HG02943 (cell line): ENCODE data around the gene PAXX.
"Not testable (repeated sequence)": the region's sequence is repeated elsewhere in the genome, so short reads cannot be mapped to it uniquely, and the experiment has no call there.

ENCODE experiments used
- ATAC-seq: cut with Tn5 transposase; IDR thresholded peaks from one replicate; pipeline ENCODE4 v1.9.1; 2021; ENCODE audit warnings: mild to moderate bottlenecking, low read depth, moderate library complexity; ENCODE audit not compliant: unreplicated experiment

Gene PAXX

DNA sequence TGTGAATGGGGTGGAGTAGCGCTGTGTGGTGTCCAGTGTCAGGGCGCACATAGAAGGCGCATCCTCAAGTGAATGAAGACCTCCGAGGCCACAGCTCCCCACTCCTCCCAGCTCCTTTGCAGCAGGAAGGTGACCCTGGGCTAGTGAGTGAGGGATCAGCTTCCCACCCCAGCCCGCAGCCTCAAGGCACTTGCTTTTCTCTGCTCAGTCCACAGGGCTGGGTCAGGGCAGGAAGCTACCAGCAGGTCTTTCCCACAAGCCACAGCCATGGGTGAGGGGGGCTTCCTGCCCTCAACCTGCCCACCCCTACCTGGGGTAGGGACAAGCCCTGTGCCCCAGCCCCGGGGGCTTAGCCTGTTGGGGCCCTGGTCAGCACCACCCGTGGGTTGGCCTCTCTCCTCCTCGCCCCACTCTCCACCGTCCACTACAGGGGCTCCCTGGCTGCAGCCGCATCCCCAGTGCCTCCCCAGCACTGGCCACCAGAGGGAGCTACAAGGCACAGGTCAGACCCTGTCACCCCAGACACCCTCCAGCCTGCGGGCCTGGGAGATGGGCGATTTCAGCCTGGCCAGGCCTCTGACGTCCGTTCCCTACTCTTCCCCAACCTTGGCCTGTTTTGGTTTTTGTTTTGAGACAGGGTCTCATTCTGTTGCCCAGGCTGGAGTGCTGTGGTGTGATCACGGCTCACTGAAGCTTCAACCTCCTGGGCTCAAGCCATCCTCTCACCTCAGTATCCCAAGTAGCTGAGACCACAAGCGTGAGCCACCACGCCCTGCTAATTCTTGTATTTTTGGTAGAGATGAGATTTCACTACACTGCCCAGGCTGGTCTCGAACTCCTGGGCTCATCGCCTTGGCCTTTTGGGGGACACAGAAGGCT lies 37.1 kb downstream of the PAXX start:
- ATAC-seq: no peak

DNA sequence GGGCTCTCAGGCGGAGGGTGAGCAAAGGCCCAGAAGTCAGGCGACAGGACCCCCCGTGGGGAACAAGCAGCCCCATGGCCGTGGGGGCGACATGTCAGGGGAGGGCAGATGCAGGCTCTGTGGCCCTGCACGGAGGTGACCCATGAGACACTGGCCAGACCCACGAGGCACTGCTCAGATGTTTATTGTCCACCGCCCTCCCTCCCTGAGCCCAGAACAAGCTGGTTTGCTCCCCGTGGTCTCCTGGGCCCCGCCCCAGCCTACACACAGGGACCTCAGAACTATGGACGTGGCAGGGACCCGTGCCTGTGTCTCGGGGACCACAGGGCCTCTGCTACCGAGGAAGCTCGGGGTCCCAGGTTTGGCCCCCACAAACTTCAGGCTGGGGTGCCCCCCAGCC lies 37.8 kb downstream of the PAXX start:
- ATAC-seq: no peak

DNA sequence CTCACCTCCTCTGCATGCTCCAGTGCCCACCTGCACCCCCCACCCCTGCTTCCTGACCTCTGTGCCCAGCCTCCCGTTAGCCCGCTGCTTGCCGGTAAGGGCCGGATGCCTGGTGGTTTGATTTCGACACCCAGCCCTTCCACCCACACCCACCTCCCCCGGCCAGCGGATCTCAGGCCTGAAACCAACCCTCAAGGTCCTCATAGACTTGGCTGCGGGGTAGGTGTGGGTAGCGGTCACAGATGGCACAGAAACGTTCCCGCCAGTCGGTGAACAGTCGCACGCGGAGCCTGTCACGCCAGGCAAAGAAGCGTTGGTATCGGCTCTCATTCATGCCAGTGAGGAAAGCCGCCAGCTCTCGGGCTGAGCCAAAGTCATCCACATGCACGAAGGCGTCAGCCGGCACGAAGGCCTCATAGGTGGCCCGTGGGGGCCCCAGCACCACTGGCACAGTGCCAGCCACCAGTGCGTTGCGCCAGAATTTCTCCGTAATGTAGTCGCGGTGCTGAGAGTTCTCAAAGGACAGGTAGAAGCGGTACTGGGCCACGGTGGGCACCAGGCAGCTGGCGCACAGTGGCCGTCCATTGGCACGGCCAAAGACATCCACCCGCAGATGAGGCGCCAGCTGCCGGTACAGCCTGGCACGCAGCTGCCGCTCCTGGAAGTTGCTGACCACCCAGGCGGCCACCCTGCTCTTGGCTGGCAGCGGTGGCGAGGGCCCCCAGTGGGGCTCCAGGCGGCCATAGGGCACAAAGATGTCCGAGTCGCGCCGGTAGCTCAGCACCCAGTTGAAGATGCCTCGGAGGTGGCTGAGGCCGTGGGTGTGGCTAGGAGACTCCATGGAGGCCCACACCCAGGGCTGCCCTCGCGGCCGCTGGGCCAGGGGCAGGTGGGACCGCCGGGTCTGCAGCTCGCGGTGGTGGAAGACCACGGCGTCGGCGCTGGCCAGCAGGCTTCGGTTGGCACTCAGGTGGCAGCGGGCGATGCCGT lies 38.6 kb downstream of the PAXX start:
- ATAC-seq: no peak

DNA sequence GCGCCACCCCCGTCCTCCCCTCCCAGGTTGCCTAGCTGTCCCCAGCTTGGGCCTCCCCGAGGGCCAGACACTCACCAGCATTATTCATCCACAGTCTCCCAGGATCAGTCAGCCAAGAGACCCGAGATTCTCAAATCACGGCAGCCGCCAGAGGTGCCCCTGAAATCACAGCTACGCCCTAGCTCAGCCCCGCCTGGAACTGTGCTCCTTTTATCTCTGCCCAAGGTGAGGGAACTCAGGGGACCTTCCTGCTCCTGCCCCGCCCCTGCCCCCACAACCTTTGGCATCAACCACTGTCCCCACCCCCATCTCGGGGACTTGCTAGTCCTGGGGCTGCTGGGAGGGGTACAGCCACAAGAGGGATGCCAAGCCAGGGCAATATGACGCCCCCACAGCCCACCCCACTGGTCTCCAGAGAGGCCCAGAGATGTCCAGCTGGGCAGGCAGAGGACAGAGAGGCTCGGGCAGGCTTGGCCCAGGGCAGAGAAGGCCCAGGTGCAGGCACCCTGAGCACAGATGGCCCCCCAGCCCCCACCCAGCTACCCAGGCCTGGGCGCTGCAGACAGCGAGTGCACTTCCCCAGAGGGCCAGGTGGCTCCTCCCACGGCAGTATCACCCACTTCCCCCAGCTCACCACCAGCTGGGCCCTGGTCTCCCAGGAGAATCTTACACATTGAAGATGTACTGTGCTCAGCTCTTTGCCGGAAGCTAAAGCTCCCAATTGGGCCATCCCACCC lies 39.9 kb downstream of the PAXX start, which contains the start of gene FUT7:
Gene FUT7 (minus strand): TSS at position 185 of the 737 bp plus-strand sequence. CDS start 97 bp downstream, at position 88.
- ATAC-seq: no peak

DNA sequence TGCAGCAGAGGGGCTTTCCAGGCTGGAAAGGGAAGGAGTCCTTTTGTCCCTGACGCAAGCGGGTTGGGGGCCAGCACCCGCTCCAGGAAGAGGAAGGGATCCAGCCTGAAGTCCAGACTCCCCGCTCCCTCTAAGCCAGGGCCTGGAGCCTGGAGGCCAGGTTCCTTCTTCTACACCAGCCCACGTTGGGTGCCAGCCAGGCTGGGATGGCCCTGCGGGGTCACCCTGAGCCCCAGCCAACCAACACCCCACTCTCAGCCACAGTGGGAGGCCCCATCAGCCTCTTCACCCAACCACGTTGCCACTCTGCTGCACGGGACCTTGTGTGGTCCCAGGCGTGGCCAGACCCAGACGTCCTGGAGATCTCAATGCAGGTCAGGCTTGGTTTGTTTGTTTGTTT lies 40.6 kb downstream of the PAXX start:
- no peak for ATAC-seq

DNA sequence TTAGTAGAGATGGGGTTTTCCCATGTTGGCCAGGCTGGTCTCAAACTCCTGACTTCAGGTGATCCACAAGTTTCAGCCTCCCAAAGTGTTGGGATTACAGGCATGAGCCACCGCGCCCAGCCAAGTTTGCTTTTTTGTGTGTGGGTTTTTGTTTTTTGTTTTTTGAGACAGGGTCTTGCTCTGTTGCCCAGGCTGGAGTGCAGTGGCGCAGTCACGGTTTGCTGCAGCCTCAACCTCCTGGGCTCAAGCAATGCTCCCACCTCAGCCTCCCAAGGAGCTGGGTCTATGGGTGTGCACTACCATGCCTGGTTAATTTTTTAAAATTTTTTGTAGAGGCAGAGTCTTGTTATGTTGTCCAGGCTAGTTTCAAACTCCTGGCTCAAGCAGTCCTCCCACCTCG lies 41.3 kb downstream of the PAXX start:
- not testable (repeated sequence) for ATAC-seq

DNA sequence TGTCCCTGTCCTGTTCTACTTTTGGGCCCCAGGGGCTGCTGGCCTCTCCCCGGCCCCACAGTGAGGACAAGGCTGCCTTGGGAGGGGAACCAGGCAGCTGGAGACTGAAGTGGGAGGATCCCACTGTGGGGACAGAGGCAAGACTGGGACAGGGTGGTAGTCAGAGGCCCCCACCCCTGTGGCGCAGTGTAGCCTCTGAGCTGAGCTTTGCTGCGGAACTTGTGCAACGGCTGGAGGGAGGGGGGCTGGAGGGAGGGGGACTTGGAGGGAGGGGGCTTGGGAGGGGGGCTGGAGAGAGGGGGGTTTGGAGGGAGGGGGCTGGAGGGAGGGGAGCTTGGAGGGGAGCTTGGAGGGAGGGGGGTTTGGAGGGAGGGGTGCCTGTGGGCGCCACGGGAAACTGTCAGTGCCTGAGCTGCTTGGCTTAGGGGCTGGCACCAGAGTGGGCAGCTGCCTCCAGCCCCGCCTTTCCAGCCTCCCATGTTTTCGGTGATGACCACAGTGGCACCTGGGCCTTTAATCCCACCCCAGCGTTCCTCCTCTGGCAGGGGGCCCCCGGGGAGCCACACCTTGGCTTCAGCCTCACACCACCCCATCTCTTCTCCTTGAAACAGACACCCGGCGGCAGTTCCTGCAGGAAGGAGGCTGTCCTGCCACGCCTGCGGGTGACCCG lies 42.0 kb downstream of the PAXX start:
- ATAC-seq: no peak

DNA sequence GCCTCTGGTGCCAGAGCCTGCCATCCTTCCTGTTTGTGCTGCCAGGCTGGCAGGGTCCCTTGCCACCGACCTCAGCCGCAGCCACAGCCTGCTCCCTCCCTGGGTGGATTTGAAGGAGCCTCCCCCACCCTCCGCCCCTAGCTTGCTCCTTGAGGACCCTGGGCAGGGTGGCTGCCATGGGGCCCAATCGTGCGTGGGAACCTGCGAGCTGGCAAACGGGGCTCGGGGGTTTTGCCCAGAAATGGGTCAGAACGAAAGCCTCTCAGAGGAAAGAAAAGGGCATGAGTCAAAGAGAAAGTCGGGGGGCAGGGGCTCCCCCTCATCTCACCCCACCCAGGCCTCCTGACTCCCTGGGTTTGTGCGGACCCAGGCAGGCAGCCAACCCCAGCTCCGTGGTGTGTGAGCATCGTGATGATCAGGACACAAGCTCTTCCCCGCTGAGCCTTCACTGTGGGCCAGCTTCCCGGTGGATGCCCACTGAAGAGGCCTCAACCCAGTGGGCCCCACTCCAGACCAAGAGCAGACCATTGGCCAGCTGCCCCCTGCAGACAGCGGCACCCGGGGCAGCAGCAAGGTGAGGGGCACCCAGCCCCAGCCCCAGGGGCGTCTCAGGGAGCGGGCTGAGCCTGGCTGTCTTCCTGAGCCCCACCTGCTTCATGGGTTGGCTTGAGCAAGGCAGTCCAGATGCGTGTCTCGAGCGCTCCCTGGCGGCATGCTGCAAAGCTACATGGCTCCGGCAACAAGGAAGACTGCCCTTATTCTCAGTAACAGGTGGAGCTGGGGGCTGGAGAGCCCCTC lies 42.7 kb downstream of the PAXX start:
- peak; percentile 56 for ATAC-seq

DNA sequence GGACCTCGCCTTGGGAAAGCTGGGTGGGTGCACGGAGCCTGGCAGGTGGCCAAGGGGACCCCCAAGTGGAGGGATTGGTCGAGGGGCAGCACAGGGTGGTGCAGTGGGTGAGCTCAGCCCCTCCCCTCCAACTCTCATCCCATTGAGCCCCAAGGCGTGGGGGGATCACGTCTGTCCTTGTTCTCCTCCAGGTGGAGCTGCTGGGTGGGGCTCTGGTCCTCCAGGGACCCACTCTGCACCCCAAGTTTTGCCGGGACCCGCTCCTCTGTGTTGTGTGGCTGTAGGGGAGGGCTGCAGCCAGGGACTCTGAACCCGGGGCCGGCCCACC lies 43.2 kb downstream of the PAXX start:
- ATAC-seq: no peak

DNA sequence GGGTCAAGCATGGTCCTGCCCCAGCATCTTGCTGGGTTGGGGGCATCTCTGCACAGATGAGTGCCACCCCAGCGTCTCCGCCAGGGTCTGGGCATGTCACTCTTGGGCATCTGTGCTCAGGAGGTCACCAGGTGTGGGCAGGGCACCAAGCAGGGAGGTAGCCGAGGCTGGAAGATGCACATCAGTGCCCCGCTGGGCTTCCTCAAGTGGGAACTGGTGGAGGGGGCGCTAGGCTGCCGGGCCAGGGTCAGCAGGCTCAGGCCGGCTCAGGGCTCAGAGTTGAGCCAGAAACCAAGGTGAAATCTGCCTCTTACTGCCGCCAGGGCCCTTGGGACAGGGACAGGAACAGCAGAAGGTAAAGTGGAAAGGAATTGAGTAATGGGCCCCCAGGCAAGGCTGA lies 43.7 kb downstream of the PAXX start:
- no peak for ATAC-seq

DNA sequence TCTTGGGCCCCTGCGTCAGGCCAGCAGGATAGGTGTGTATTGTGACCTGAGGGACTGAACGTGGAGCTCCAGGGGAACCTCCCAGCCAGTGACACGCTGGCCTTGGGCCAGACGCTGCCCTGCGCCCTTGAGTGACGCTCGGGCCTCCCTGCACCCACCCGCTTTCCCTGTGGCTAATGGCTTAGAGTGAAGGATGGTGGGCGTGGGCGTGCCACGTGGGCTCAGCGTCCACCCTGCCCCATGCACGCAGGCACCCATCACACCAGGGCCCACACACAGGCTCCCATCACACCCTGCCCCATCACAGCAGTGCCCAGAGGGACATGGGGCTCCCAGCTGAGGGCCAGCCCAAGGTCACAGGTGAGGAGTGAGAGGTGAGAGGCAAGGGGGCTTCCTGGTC lies 44.8 kb downstream of the PAXX start:
- no peak for ATAC-seq

DNA sequence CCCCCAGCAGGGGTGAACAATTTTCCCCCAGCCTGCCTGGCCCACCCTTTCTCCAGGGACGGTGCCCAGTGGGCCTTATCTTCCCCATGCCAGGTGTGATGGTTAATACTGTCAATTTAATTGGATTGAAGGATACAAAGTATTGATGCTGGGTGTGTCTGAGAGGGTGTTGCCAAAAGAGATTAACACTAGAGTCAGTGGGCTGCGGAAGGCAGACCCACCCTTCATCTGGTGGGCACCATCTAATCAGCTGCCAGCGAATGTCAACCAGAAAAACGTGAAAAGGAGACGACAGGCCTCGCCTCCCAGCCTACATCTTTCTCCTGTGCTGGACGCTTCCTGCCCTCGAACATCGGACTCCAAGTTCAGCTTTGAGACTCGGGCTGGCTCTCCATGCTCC lies 45.3 kb downstream of the PAXX start:
- ATAC-seq: no peak

DNA sequence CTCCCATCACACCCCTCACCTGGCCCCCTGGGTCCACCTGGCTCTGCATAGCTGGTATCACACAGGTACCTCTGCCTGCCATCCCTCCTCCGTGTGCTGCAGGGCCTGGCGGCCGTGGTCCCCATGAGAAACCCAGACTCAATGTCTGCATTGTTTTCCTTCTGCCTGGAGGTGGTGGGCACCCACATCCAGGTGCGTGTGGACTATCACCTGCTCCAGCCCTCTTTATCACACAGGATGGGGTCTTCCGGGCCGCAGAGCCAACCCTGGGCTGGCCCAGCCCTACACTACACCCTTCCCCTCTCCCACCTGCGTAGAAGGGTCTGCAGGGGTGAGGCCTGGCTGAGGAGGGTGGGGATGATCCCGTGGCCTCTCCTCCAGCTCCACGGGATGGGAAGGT lies 46.7 kb downstream of the PAXX start:
- ATAC-seq: no peak

DNA sequence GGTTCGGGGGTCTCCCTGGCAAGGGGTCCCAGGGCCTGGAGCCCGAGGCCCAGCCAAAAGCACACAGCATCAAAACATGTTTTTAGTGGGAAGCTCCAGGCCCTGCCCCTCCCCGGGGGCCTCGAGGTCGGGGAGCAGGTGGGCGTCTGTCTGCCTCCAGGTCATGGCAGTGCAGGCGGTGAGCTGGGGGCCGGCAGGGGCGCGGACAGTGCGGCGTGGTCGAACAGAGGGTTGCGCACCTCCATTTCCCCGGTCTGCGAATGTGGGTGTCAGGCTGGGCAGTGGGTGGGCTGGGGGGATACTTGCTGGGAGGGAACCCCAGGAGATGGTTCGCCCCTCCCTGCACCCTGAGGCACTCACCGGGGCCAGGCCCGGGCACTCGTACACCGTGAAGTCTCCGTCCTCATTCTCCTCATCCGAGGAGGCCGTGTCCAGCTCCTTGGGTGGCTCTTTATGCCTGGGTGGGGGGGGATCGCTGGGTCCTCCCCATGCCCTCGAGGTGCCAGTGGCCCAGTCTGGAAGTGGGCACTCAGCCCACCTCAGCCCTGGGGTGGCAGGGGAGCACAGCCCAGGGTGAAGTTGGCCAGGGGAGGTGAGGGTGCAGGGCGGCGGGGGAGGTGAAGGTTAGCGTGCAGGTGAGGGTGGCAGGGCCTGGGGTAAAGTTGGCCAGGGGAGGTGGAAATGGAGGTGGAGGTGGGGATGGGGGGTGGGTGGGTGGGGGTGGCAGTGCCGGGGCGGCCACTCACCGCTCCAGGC lies 47.6 kb downstream of the PAXX start:
- no peak for ATAC-seq

DNA sequence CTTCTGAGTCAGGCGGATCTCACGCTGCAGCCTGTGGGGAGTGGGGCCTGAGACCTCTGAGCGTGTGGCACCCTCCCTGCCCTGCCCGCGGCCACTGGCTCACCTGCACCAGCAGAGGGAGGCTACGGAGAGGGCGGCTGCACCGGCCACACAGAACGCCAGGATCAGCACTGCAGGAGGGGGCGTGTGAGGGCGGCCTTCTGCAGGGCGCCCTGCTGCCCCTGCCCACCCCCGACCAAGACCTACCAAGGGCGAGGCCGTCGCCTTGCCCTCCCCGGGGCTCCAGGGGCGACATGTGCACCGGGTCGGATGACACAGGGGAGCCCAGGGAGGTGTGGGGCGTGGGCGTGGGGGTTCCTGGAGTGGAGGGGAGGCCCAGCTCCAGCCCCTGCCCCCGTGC lies 48.3 kb downstream of the PAXX start:
- no peak for ATAC-seq

DNA sequence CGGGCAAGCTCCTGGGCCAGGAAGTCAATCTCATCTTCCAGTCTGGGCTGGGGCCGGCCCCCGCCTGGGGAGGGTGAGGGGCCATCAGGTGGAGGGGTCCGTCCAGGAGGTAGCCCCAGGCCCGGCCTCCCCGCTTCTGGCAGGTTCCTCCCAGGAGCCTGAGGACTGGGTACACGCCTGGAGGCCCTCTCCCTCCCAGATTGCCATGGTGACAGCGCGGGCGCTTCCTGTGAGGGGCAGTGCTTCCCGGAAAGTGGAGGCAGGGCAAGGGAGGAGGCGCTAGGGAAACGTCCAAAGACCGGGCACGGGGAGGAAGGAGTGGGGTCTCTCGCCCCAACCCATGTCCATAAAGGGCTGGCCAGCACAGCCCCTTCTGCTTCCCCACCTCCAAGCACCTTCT lies 48.9 kb downstream of the PAXX start:
- no peak for ATAC-seq

DNA sequence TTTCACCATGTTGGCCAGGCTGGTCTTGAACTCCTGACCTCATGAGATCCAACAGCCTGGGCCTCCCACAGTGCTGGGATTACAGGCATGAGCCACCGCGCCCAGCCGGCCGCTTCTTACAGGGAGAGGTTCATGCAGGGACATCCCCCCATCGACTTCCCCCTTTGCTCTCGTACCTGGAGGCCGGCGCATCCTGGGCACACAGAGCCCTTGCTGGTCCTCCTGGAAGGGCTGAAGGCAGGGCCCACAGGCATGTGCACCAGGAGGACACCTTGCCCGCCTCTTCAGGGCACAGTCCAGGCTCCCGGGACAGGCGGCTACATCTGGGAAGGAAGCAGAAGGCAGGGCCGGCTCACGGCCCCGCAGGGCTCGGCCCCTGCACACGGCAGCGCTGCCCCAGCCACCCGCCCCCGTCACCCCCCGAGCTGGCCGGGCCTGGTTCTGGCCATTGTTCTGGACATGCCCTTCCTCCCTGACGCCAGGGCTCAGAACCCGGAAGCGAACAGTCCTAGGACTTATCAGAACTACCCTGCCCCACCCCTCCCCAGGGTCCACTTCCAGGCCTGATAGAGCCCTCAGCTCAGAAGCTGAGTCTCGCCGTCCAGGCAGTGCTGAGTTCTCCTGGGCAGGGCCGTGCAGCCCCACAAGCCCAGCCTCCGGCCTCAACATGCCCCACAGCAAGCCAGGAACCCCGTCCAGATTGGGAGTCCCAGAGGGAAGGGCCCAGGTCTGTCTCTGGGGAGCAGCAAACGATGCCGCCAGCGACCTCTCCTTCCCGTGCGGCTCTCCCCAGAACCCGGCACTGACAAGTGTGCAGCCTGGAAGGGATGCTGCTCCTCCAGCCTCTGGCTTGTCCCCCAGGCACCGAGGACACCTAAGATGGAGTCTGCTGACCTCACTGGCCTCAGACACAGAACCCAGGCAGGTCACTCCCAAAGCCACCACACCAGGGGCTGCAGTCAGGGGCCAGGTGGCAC lies 50.8 kb downstream of the PAXX start:
- ATAC-seq: no peak
